Amniotic stem cell (primary cell): ENCODE measurements around the gene PKD2.

Experiments used
- DNase-seq: peaks from one replicate; lab custom pipeline; 2025; lab: John Stamatoyannopoulos, UW

Gene PKD2

GRCh38 chr4:88007304-88008121 is at the start of gene PKD2:
TSS of gene PKD2 (plus strand) at chr4:88007635. CDS start at chr4:88007734, 99 bp downstream.
- peak; percentile 60 for DNase-seq

- no peak for DNase-seq
These were observed 45.4 kb upstream of the PKD2 start for GRCh38 chr4:87961993-87962392.

GRCh38 chr4:87962398-87963146 is 44.9 kb upstream of the PKD2 start:
- DNase-seq: no peak

- no peak for DNase-seq
These were observed 41.9 kb upstream of the PKD2 start for GRCh38 chr4:87965501-87965975.

- no peak for DNase-seq
These were observed 41.3 kb upstream of the PKD2 start for GRCh38 chr4:87966095-87966496.

GRCh38 chr4:87967193-87967592 is 40.2 kb upstream of the PKD2 start:
- no peak for DNase-seq

- no peak for DNase-seq
These were observed 37.3 kb upstream of the PKD2 start for GRCh38 chr4:87970121-87970520.

- no peak for DNase-seq
These were observed 35.6 kb upstream of the PKD2 start for GRCh38 chr4:87971866-87972265.

GRCh38 chr4:87973283-87974169 is 33.9 kb upstream of the PKD2 start:
- peak; percentile 23 for DNase-seq

- DNase-seq: no peak
These were observed 32.5 kb upstream of the PKD2 start for GRCh38 chr4:87974856-87975462.

- no peak for DNase-seq
These were observed 32.0 kb upstream of the PKD2 start, which contains the start of gene SPP1 for GRCh38 chr4:87975466-87975865. TSS of gene SPP1 (plus strand) at chr4:87975714. CDS start at chr4:87976896, 1,182 bp downstream.

- no peak for DNase-seq
These were observed 29.7 kb upstream of the PKD2 start for GRCh38 chr4:87977521-87978278.

GRCh38 chr4:87978681-87979080 is 28.8 kb upstream of the PKD2 start:
- no peak for DNase-seq

GRCh38 chr4:87979810-87980209 is 27.6 kb upstream of the PKD2 start:
- DNase-seq: no peak

- DNase-seq: no peak
These were observed 25.9 kb upstream of the PKD2 start for GRCh38 chr4:87981486-87981885.

GRCh38 chr4:87982036-87982435 is 25.4 kb upstream of the PKD2 start:
- no peak for DNase-seq

GRCh38 chr4:87982446-87983010 is 24.9 kb upstream of the PKD2 start:
- DNase-seq: no peak

GRCh38 chr4:87983996-87984395 is 23.4 kb upstream of the PKD2 start:
- no peak for DNase-seq

- peak; percentile 5 for DNase-seq
These were observed 22.1 kb upstream of the PKD2 start for GRCh38 chr4:87985097-87985886.

- DNase-seq: no peak
These were observed 21.6 kb upstream of the PKD2 start for GRCh38 chr4:87985887-87986200.
